Measurements from ENCODE around the gene RASA3. TPM values are rescaled to one million over a fixed set of nuclear protein-coding genes. Genes with fewer than 3 reads are reported as not detected.
"Not testable (repeated sequence)": the region's sequence is repeated elsewhere in the genome, so short reads cannot be mapped to it uniquely, and the experiment has no call there.

Gene RASA3
- total RNA-seq, 2 donors from 2014 or later: 6.3 to 12.0 TPM

GRCh38 chr13:114151565-114152284 is 19.3 kb upstream of the RASA3 start:
- TF ChIP-seq, protein P1, sequence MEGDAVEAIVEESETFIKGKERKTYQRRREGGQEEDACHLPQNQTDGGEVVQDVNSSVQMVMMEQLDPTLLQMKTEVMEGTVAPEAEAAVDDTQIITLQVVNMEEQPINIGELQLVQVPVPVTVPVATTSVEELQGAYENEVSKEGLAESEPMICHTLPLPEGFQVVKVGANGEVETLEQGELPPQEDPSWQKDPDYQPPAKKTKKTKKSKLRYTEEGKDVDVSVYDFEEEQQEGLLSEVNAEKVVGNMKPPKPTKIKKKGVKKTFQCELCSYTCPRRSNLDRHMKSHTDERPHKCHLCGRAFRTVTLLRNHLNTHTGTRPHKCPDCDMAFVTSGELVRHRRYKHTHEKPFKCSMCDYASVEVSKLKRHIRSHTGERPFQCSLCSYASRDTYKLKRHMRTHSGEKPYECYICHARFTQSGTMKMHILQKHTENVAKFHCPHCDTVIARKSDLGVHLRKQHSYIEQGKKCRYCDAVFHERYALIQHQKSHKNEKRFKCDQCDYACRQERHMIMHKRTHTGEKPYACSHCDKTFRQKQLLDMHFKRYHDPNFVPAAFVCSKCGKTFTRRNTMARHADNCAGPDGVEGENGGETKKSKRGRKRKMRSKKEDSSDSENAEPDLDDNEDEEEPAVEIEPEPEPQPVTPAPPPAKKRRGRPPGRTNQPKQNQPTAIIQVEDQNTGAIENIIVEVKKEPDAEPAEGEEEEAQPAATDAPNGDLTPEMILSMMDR (conservative IDR thresholded peaks at IDR 0.05): no peak
- H3K27ac Mint-ChIP-seq: no peak overlapping the region
- Histone ChIP-seq H3K4me3 (ENCODE audit: low read length) (no peak overlapping the region), H3K9ac (ENCODE audit: extremely low read depth, low read length, poor library complexity, severe bottlenecking) (no peak overlapping the region), H3K36me3 (ENCODE audit: control insufficient read depth, insufficient read depth, low read length) (no peaks in the 10 kb centered on the region), H3K27me3 (ENCODE audit: control insufficient read depth, insufficient read depth, low read length, poor library complexity, severe bottlenecking) (no peaks in the 10 kb centered on the region), H3K27ac (ENCODE audit: low read depth, low read length) (no peak overlapping the region), H3K9me3 (ENCODE audit: control insufficient read depth, low read length) (no peaks in the 10 kb centered on the region), H3K4me1 (ENCODE audit: control insufficient read depth, insufficient read depth, low read length) (no peaks in the 10 kb centered on the region)
- H3K4me3 Mint-ChIP-seq: no peak overlapping the region
- H3K36me3 Mint-ChIP-seq (ENCODE audit: low read depth): no peaks in the 10 kb centered on the region
- DNase-seq: peak; percentile 42
- peaks cover 2% of the 10 kb centered on the region for H3K27me3 Mint-ChIP-seq (ENCODE audit: insufficient read depth)
- H3K4me1 Mint-ChIP-seq: peaks cover under 1% of the 10 kb centered on the region
- 90 to 93% methylated on average over 23 to 28 of the region's 28 CpGs for WGBS, 2 experiments (ENCODE audit: insufficient coverage in 1 of 2, insufficient read length in 1 of 2)
- H3K9me3 Mint-ChIP-seq: no peaks in the 10 kb centered on the region

DNA sequence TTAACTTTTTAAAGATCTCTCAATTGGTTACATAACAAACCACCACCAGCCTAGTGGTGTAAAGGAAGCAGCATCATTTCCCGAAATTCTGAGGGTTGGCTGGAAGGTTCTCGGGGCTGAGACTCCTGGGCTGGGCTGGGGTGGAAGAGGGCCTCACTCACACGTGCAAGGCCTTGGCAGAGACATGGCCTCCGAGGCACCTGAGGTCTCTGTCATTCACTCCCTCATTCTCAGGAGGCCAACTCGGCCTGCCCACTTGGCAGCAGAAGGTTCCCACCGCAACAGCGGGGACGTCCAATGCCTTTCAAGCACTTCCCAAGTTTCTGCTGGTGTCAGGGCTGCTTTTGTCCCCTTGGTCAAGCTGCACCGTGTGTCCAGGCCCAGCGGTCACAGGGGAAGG is 18.6 kb upstream of the RASA3 start:
- H3K4me3 ChIP-seq (ENCODE audit: low read length): no peak overlapping the region
- no peaks in the 10 kb centered on the region for H3K36me3 ChIP-seq (ENCODE audit: control insufficient read depth, insufficient read depth, low read length)
- H3K27ac ChIP-seq (ENCODE audit: low read depth, low read length): no peak overlapping the region
- Mint-ChIP-seq H3K27me3 (ENCODE audit: insufficient read depth) (peaks cover 2% of the 10 kb centered on the region), H3K36me3 (ENCODE audit: low read depth) (no peaks in the 10 kb centered on the region), H3K27ac (no peak overlapping the region), H3K9me3 (no peaks in the 10 kb centered on the region), H3K4me1 (peaks cover 2% of the 10 kb centered on the region), H3K4me3 (no peak overlapping the region)
- 88 to 96% methylated on average over 8 to 10 of the region's 10 CpGs for WGBS, 2 experiments (ENCODE audit: insufficient coverage in 1 of 2, insufficient read length in 1 of 2)
- no peak overlapping the region for H3K9ac ChIP-seq (ENCODE audit: extremely low read depth, low read length, poor library complexity, severe bottlenecking)
- H3K4me1 ChIP-seq (ENCODE audit: control insufficient read depth, insufficient read depth, low read length): no peaks in the 10 kb centered on the region
- H3K27me3 ChIP-seq (ENCODE audit: control insufficient read depth, insufficient read depth, low read length, poor library complexity, severe bottlenecking): no peaks in the 10 kb centered on the region
- no peaks in the 10 kb centered on the region for H3K9me3 ChIP-seq (ENCODE audit: control insufficient read depth, low read length)
- DNase-seq: no peak
- TF ChIP-seq, protein P1 (conservative IDR thresholded peaks at IDR 0.05): no peak

- H3K36me3 Mint-ChIP-seq (ENCODE audit: low read depth): no peaks in the 10 kb centered on the region
- Histone ChIP-seq H3K27me3 (ENCODE audit: control insufficient read depth, insufficient read depth, low read length, poor library complexity, severe bottlenecking) (no peaks in the 10 kb centered on the region), H3K9ac (ENCODE audit: extremely low read depth, low read length, poor library complexity, severe bottlenecking) (no peak overlapping the region), H3K4me3 (ENCODE audit: low read length) (no peak overlapping the region), H3K27ac (ENCODE audit: low read depth, low read length) (no peak overlapping the region), H3K36me3 (ENCODE audit: control insufficient read depth, insufficient read depth, low read length) (no peaks in the 10 kb centered on the region), H3K9me3 (ENCODE audit: control insufficient read depth, low read length) (no peaks in the 10 kb centered on the region), H3K4me1 (ENCODE audit: control insufficient read depth, insufficient read depth, low read length) (no peaks in the 10 kb centered on the region)
- DNase-seq: no peak
- H3K27ac Mint-ChIP-seq: no peak overlapping the region
- 86 to 91% methylated on average over 11 to 12 of the region's 12 CpGs for WGBS, 2 experiments (ENCODE audit: insufficient coverage in 1 of 2, insufficient read length in 1 of 2)
- H3K9me3 Mint-ChIP-seq: no peaks in the 10 kb centered on the region
- TF ChIP-seq, protein P1 (conservative IDR thresholded peaks at IDR 0.05): no peak
- peaks cover 2% of the 10 kb centered on the region for H3K4me1 Mint-ChIP-seq
- peaks cover 2% of the 10 kb centered on the region for H3K27me3 Mint-ChIP-seq (ENCODE audit: insufficient read depth)
- no peak overlapping the region for H3K4me3 Mint-ChIP-seq
Measured at GRCh38 chr13:114149774-114150740, 17.6 kb upstream of the RASA3 start.

DNA sequence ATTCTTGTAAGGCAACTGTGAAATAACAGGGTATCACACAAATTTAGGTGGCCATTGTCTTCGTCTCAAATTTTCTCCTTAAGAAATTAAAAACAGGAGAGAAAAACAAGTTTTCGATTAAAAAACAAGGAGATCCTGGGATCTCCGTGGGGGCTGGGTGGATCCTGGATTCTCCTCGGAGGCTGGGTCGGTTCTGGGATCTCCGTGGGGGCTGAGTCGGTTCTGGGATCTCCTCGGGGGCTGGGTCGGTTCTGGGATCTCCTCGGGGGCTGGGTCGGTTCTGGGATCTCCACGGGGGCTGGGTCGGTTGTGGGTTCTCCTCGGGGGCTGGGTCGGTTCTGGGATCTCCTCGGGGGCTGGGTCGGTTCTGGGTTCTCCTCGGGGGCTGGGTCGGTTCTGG is 16.5 kb upstream of the RASA3 start:
- WGBS, 2 experiments (ENCODE audit: insufficient coverage in 1 of 2, insufficient read length in 1 of 2): 96 to 98% methylated on average over 15 to 19 of the region's 19 CpGs
- H3K27ac ChIP-seq (ENCODE audit: low read depth, low read length); H3K36me3 Mint-ChIP-seq (ENCODE audit: low read depth); H3K9me3 ChIP-seq (ENCODE audit: control insufficient read depth, low read length); H3K27ac Mint-ChIP-seq; H3K4me1 Mint-ChIP-seq; H3K4me1 ChIP-seq (ENCODE audit: control insufficient read depth, insufficient read depth, low read length); H3K4me3 ChIP-seq (ENCODE audit: low read length); DNase-seq; H3K9me3 Mint-ChIP-seq; H3K9ac ChIP-seq (ENCODE audit: extremely low read depth, low read length, poor library complexity, severe bottlenecking); H3K27me3 ChIP-seq (ENCODE audit: control insufficient read depth, insufficient read depth, low read length, poor library complexity, severe bottlenecking); H3K27me3 Mint-ChIP-seq (ENCODE audit: insufficient read depth); H3K36me3 ChIP-seq (ENCODE audit: control insufficient read depth, insufficient read depth, low read length); H3K4me3 Mint-ChIP-seq: not testable (repeated sequence)
